ENCODE data around the gene CCL25.

GRCh38 chr19:8022275-8022674 lies 30.3 kb upstream of the CCL25 start:
- TF ChIP-seq GATA2 (CRISPR knock-in tag; IDR thresholded peaks at IDR 0.05) (no peak), MAX (IDR thresholded peaks at IDR 0.05; ENCODE audit: low read depth) (no peak), USF2 (IDR thresholded peaks at IDR 0.05; ENCODE audit: borderline replicate concordance, low read depth, low read length) (no peak), TEAD4 (IDR thresholded peaks at IDR 0.05; ENCODE audit: borderline replicate concordance, insufficient read depth) (no peak), SIN3A (IDR thresholded peaks at IDR 0.05; ENCODE audit: borderline replicate concordance, low read depth, low read length) (no peak)
- TF ChIP-seq, protein P1, sequence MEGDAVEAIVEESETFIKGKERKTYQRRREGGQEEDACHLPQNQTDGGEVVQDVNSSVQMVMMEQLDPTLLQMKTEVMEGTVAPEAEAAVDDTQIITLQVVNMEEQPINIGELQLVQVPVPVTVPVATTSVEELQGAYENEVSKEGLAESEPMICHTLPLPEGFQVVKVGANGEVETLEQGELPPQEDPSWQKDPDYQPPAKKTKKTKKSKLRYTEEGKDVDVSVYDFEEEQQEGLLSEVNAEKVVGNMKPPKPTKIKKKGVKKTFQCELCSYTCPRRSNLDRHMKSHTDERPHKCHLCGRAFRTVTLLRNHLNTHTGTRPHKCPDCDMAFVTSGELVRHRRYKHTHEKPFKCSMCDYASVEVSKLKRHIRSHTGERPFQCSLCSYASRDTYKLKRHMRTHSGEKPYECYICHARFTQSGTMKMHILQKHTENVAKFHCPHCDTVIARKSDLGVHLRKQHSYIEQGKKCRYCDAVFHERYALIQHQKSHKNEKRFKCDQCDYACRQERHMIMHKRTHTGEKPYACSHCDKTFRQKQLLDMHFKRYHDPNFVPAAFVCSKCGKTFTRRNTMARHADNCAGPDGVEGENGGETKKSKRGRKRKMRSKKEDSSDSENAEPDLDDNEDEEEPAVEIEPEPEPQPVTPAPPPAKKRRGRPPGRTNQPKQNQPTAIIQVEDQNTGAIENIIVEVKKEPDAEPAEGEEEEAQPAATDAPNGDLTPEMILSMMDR (IDR thresholded peaks at IDR 0.05): no peak

Data from SK-N-SH (cell line).